IPS-NIHi11 (cell line): ENCODE data around the gene SIL1.
"Not testable (repeated sequence)": the region's sequence is repeated elsewhere in the genome, so short reads cannot be mapped to it uniquely, and the experiment has no call there.

ENCODE experiments used
- DNase-seq: peaks from one replicate; pipeline ENCODE4 v3.0.0; 2012; ENCODE audit warnings: mixed read lengths, low spot score

The SIL1 gene

GRCh38 chr5:139023286-139023685, 174.9 kb downstream of the SIL1 start:
- no peak for DNase-seq

GRCh38 chr5:139022528-139022927, 175.6 kb downstream of the SIL1 start:
- no peak for DNase-seq

- DNase-seq, result no peak
Measured at GRCh38 chr5:139021346-139021745, 176.8 kb downstream of the SIL1 start.

- DNase-seq, result no peak
Measured at GRCh38 chr5:139019880-139020279, 178.3 kb downstream of the SIL1 start.

GRCh38 chr5:139019211-139019610, 179.0 kb downstream of the SIL1 start:
- DNase-seq, result no peak

- DNase-seq, result no peak
Measured at GRCh38 chr5:139017624-139018023, 180.5 kb downstream of the SIL1 start.

- no peak for DNase-seq
Measured at GRCh38 chr5:139016186-139016585, 182.0 kb downstream of the SIL1 start.

GRCh38 chr5:139014726-139015125, 183.4 kb downstream of the SIL1 start:
- DNase-seq, result no peak

- no peak for DNase-seq
Measured at GRCh38 chr5:139012176-139012575, 186.0 kb downstream of the SIL1 start.

- not testable (repeated sequence) for DNase-seq
Measured at GRCh38 chr5:139011156-139011555, 187.0 kb downstream of the SIL1 start.

- DNase-seq, result no peak
Measured at GRCh38 chr5:139004374-139005307, 193.5 kb downstream of the SIL1 start.

GRCh38 chr5:138999674-139000073, 198.5 kb downstream of the SIL1 start:
- DNase-seq, result no peak

GRCh38 chr5:138998521-138998920, 199.6 kb downstream of the SIL1 start:
- DNase-seq, result no peak

GRCh38 chr5:138996120-138996519, 202.0 kb downstream of the SIL1 start:
- DNase-seq, result no peak

- no peak for DNase-seq
Measured at GRCh38 chr5:138990986-138991590, 207.1 kb downstream of the SIL1 start.

- DNase-seq, result no peak
Measured at GRCh38 chr5:138989720-138990119, 208.4 kb downstream of the SIL1 start.

GRCh38 chr5:138986186-138986800, 211.9 kb downstream of the SIL1 start:
- DNase-seq, result no peak

GRCh38 chr5:138985683-138986082, 212.5 kb downstream of the SIL1 start:
- no peak for DNase-seq

- DNase-seq, result no peak
Measured at GRCh38 chr5:138985256-138985655, 212.9 kb downstream of the SIL1 start.

GRCh38 chr5:138983984-138984383, 214.2 kb downstream of the SIL1 start:
- DNase-seq, result no peak

GRCh38 chr5:138981586-138981985, 216.6 kb downstream of the SIL1 start:
- no peak for DNase-seq

- DNase-seq, result no peak
Measured at GRCh38 chr5:138981131-138981530, 217.0 kb downstream of the SIL1 start.

GRCh38 chr5:138980441-138980840, 217.7 kb downstream of the SIL1 start:
- DNase-seq, result no peak
